Effector CD8-positive, alpha-beta T cell (primary cell): ENCODE results near the gene MSANTD2.
A peak's percentile ranks its signal among the peaks of the same experiment; 100 is the strongest.

ENCODE experiments used
- DNase-seq: peaks from one replicate; lab custom pipeline; 2025; lab: John Stamatoyannopoulos, UW

The MSANTD2 gene

DNA sequence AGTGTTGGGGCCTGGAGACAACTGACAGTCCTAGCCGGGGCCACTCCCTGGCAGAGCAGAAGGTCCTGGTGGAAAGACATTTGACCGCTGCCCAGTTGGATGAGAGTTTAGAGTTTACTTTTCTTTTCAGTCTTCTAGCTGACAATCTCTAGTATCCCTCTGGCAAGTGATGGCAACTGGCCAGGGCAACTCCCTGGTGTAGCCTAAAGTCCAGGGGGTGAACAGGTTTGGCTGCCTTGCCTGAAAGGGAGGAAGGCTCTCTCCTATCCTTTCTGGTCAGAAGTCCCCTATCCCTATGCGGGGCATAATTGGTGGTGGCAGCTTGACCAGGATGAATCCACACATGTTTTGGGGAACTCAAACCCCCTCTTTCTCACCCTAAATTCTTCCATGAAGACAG is 16.8 kb upstream of the MSANTD2 start:
- no peak for DNase-seq

DNA sequence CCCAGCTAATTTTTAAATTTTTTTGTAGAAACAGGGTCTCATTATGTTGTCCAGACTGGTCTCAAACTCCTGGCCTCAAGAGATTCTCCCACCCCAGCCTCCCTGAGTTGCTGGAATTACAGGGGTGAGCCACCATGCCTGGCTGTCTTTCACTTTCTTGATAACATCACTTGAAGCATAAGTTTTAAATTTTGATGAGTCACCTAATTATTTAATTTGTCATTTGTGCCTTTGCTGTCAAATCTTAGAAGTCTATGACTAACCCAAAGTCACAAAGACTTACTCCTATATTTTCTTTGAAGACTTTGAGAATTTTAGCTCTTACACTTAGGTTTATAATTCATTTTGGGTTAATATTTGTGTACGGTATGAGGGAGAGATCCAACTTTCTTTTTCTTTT is 14.5 kb upstream of the MSANTD2 start:
- DNase-seq: no peak

DNA sequence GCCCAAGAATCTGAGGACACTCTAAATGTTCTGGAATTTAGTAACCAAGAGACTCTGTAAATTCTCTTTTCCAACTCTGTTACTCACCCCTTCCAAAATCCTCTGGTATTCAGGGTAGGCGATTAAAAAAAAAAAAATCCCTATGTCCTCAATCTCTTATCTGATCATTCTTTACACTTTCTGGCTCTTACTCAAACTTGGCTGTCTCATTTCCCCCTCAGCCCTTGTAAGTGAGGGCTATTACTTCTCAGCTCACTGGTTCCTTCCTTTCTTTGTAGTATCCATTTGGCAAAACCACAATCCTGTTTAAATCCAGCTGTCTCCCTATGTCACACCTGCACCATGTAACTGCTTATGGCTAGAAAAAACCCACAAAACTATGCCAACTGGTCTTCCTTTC is 12.7 kb upstream of the MSANTD2 start:
- DNase-seq: no peak

DNA sequence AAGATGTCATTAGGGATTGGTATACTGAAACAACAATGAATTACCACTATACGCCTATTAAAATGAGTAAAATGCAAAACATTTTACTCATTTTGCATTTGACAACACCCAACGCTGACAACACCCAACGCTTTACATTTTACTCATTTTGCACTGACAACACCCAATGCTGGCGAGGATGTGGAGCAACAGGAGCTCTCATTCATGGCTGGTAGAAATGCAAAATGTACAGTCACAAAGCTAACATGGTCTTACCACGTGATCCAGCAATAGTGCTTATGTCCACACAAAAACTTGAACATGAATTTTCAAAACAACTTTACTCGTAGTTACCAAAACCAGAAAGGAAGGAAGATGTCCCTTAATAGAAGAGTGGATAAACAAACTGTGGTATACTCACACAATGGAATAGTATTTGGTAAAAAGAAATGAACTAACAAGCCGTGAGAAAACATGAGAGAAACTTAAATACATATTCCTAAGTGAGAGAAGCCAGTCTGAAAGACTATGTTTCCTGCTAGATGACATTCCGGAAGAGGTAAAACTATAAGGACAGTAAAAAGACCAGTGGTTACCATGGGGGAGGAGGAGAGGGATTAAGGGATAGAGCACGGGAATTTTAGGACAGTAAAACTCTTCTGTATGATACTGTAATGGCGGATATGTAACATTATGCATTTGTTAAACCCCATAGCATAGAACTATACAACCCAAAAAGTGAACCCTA is 11.4 kb upstream of the MSANTD2 start:
- DNase-seq: no peak

DNA sequence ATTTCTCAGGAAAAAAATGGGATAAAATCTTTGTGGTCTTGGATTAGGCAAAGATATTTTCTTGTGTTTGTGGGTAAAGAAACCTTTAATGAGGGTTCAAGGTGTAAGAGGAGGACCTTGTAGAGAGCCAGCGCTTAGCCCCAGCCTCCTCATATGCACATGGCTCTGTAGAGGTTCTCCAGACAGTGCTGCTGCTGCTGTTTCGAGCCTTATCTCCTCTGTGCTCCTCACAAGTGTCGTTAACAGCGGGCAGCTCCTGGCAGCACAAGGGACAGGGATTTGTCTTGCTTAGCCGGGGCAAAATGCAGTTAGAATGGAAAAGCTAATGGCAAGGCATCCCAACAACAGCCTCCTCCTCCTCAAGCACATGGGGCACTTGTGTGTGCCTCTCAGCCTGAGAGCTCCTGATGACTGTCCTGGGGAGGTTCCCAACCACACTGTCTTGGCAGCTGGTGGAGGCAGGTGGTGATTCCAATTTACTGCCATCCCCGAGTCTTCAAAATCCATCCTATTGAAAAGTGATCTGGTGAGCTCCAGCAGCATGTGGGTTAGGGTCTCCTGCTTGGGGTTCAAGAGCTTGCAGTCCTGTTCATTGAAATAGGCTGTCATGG is 7.6 kb upstream of the MSANTD2 start:
- no peak for DNase-seq

DNA sequence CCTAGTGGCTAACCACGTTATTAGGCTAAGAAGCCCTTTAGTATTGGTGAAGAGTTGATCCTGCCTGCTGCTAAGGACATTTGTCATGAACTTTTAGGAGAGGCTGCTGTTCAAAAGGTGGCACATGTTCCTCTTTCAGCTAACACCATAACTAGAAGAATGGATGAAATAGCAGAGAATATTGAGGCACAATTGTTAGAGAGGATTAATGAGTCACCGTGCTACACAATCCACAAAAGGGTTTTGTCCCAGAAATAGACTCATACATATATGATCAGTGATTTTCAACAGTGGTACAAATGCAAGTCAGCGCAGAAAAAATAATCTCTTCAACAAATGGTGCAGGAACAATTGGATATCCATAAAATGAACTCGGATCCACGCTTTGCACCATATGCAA is 7.0 kb upstream of the MSANTD2 start:
- no peak for DNase-seq

DNA sequence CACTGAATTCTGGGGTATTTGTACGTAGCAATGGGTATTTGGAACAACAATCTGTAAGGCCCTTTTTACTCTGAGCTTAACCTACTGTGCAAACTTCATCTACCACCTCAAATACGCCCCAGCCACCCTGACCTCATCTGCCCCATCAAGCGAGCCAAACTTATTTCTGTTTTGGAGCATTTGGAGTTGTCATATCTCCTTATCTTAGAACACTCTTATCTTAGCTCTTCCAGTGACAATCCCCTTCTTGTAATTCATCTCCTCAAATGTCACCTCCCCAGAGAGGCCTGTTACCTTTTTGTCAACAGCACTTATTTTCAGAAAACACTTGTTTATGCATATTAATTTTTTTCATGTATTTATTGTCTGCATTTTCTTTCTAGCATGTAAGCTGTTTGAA is 4.7 kb upstream of the MSANTD2 start:
- no peak for DNase-seq

DNA sequence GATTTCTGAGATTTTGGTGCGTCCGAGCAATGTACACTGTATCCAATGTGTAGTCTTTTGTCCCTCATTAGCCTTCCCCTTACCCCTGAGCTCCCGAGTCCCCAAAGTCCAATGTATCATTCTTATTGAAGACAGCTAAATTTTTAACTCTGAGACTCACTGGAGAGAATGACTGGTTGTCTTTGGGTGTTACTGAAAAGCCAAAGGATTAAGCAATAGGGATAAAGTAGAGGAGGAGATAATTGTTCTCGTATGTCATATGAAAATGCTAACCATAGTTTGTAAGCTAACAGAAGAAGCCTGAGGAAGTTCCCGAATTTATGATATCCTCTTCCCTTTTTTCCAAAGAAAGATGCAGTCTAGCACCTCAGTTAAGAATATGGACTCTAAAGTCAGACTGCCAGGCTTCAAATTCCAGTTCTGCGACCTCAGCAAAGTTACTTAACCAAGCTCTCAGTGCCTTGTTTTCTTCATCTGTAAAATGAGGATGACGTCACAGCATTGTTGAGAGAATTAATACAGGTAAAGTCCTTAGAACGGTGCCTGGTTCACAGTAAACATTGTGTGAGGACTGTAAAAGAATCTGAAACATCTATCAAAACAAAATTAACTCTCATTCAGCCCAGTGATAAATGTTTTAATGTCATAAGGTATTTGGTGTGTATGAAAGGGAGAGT is 1.6 kb upstream of the MSANTD2 start:
- no peak for DNase-seq

DNA sequence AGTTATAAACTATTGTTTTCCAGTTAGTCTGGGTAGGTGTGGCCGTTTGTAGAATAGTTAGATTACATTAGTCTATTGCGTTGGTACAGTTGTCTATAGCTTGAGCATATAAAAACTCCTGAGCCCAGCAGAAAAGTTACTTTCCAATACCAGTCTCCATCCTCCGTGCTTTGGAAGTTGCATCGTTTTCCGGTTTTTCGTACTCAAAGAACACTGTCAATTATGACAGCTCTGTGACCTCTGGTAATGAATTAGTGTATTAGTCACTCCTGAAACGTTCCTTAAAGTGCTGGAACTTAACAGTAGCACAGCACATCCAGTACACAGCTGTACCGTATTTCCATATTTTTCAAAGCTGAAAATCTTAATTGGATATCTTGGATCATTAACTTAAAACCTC is 808 bp upstream of the MSANTD2 start:
- DNase-seq: no peak

DNA sequence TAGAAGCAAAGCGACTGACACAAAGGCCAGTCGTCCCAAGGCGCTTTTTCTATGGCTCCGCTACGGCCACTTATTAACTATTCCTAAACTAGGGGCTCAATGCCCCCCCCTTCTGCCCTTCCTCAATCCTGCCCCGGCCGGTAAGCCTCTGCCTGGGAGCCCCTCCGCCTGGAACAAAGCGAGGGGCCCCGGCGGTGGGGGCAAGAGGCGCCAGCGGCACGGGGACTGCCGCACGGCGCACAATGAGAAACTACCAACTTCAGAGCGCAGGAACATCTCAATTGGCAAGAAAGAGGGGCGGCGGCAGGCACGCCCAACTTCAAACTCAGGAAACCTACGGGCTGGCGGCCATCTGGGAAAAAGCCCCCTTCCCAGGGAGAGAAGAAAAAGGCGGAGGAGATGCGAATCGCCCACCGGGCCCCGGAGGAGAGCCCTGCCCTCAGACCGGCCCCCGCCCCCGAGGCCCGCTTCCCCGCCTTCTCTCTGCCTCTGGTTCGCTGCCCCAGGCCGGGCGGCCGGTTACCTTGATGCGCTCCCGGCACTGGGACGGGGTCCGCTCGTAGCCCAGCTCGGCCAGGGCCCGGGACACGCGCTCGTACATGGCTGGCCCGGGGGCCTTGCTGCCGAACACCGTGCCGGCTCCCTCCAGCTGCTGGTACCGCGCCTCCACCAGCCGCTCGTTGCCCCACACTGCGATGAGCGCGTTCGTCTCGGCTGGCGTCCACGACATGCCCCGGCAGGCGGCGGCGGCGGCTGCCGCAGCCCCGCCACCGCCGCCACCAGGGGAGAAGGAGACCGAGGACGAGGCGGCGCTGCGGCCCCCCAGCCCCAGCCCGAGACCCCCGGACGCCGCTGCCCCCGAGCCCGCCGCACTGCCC is 619 bp downstream of the MSANTD2 start:
- peak; percentile 35 for DNase-seq

DNA sequence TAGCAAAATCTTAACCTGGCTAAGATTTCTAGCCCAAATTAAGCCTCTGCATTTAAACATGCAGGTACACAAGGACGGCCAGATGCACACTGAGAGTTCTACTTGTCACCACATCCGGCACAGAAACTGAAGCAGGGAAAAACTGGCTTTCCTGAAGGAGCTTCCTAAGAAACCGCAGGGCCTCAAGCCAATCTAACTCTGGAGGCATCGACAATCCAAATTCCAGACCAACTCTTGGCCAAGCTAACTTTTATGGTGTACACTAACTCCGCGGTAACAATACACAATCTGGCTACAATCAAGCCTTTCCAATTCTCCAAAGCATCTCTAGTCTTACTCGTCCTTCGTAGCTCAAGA is 1.2 kb downstream of the MSANTD2 start:
- no peak for DNase-seq

DNA sequence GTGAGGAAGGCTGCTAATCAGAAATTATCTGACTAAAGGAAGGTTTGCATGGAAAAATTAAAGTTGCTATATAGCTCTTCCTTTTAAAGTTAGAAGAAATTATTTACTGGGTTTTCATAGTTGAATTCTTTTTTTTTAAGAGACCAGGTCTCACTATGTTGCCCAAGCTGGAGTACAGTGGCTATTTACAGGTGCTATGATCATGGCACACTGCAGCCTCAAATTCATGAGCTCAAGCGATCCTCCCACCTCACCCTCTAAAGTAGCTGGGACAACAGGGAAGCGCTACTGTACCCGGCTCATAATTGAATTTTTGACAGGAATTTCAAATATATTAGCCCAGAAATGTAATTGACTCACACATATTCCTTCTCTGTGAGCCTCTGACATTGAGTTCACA is 3.9 kb downstream of the MSANTD2 start:
- no peak for DNase-seq

DNA sequence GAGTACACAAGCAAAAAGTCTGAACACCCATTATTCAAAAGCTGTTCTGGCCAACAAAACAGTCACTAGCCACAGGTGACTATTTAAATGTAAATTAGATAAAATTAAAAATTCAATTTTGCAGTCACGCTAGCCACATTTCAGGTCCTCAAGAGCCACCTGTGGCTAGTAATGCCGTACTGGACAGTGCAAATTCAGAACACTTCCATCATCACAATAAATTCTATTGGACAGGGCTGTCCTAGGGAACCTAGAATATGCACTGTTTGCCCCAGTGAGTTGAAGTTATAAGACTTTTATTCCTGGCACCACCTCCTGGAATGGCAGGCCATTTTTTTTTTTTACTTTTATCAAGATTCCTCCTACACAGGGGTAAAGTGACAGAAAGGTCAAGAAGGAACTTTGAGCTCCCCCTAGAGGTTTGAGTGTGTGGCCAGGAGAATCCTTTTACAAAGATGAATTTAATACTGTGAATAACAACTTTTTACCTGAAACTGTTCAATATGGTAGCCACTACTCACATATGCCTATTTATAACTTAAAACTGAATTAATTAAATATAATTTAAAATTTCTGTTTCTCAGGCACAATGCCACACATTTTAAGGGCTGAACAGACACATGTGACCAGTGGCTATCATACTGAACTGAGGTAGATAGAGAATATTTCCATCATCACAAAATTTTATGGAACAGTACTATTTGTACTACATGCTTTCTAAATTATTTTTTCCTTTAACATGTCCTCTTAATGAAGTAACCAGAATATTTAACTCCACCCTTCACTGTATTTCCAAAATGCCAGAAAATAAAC is 6.5 kb downstream of the MSANTD2 start:
- no peak for DNase-seq

DNA sequence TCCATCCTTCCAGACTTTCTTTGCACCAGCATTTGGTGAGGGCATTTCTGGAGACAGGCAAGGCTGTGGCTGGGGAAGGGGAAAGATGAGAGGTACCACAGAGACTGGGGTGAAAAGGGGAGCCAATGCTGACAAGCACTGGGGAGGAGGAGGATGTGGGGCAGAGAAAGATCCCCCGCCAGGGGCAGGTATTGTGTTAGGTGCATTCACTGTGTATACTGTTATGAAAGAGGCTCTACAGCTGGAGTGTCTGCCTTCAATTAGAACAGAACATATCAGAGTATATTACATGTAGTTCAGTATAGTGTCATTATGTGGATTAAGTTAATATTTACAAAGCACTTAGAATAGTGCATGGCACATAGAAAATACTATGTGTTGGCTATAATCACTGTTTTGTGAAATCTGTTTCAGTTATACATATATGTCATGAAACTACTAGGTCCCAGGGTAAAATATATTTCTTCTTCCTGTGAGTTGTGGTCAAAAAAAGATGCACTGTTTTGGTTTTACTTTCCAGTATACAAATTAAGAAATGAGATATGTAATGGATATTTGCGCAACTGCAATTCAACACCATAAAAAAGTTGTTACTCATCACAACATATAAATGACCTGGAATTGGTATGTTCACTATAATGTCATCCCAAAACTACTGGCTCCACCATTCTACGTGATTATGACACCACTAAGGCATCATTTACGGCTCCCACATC is 8.4 kb downstream of the MSANTD2 start:
- DNase-seq: no peak

DNA sequence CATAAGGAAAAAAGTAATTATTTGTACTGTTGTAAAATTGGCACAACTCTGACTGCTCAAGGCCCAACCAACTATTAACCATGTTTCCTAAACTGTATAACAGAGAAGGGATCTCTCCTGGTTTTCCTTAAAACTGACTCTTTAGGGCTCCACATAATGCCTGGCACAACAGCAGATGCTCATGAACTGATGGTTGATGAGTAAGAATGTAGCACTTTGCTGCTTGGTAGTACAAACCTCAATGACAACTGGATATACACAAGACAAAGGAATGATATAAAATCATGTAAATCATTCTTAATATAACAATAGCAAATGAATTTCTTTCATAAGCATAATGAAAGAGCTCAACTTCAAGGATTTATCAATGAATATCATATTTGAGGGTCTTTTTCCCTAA is 11.7 kb downstream of the MSANTD2 start:
- no peak for DNase-seq

DNA sequence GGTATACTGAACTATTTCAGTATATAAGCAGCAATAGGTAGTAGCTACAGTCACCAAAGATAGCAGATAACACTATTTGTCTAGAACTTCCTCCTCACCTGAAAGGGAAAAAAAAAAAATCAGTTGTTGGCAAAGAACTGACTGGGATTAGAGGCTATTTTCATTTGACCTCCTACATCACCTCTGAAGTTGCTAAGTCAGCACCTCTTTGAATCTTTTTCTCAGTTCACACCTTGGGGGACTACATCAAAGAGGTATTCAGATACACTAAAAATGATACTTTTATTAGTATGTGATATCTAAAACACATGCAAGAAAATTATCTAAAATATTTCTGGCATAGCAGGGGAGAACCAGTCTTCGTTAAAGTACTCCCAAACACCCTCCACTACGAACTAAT is 16.2 kb downstream of the MSANTD2 start:
- no peak for DNase-seq

DNA sequence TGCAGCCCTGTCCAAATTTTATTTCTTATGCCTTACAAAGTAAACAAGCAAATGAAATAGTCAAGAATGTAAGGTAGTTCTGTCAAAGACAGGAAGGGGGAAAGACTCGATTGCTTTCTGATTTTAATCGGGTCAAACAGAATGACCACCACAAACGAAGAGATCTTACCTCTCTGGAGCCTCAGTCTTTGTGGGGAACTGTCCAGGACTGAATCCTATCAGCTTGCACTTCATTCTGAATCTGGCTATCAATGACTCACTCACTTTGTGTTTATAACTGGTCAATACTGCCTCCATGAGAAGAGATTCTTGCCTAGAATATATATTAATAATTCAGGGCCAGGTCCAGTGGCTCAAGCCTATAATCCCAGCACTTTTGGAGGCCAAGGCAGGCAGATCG is 17.2 kb downstream of the MSANTD2 start:
- DNase-seq: no peak

DNA sequence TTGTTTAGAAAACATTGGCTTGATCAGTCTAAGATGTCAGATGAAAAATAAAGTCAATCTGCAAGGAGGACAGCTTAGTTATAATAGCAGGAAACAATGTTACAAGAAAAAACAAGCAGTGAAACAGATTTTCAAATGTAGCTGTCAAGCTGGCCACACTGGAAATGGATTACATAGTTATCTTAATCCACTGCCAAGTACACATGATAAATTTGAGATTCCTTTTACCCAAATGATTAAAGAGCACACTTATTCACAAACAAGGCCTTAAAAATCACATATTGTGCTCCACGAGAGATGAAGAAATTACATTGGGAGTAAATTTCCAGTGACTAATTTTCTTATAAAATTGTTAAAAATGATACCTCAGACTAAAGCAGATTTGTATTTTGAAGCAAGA is 20.6 kb downstream of the MSANTD2 start:
- DNase-seq: no peak

DNA sequence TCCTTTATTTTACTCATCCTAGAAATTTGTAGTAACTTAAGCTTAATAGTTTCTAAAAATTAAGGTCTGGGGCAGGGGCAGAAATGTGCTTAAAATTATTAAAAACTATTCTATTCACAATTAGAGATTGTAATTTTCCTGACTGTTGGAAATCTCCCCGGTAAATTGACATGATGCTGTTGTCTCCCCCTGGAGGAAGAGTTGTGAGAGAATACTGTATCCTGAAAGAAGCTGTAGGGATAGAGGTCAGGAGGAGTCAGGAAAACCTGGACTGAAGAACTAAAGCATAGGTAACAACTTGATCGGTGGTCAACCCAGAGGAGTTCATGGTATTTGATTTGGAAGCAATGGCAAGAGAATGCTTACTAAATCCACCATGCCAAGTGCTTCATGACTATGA is 21.9 kb downstream of the MSANTD2 start:
- no peak for DNase-seq

DNA sequence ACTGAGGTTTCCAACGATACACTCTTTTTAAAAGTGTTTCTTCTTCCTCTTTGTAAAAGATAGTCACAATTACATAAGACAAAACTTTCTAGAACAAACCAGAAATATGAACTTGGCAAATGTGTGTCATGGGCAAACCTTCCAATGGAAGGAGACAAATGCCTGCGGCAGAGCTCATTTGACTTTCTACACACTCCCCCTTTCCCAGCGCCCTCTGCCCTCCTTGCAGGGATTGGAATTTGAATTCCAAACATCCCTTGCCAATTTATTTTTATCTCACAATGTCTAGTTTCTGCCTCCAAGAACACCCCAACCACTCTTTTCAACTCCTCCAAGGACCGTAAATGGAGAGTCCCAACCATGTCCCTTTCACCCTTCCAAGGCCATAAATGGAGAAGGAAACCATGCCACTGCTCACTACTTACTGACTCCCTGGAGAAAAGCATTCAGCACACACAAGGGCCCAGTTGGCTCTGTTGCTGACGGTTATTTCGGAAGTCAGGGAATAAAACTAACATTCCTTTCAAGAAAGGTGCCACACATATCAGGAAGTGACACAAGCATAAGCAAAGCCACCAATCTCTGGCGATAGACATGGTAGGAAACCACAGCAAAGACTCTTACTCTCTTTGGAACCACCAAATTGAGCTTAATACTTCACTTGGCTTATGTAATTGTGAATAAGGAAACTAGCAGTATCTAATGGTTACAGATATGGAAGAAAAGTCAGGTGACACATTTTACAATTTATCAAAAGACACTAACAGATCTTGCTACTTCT is 23.2 kb downstream of the MSANTD2 start:
- no peak for DNase-seq
